GM10266 (cell line): ENCODE data around the gene DIPK1B.

Source experiments
- DNase-seq: peaks from one replicate; pipeline ENCODE4 v3.0.0; 2012; ENCODE audit errors: extremely low spot score
- CTCF ChIP-seq: IDR thresholded peaks from 2 replicates; pipeline ENCODE4 v1.5.1; 2012; ENCODE audit warnings: mild to moderate bottlenecking, low read depth; ENCODE audit not compliant: control insufficient read depth, insufficient read depth; ENCODE audit errors: missing control alignments

DIPK1B gene

GRCh38 chr9:136666372-136667213 lies 45.8 kb upstream of the DIPK1B start:
- TF ChIP-seq CTCF = no peak
- no peak for DNase-seq

GRCh38 chr9:136667214-136667939 lies 45.0 kb upstream of the DIPK1B start:
- DNase-seq = no peak
- no peak for TF ChIP-seq CTCF

GRCh38 chr9:136667940-136668760 lies 44.2 kb upstream of the DIPK1B start:
- DNase-seq = no peak
- no peak for TF ChIP-seq CTCF

GRCh38 chr9:136668983-136669790 lies 43.2 kb upstream of the DIPK1B start:
- DNase-seq = no peak
- no peak for TF ChIP-seq CTCF

- TF ChIP-seq CTCF = no peak
- no peak for DNase-seq
Observed at GRCh38 chr9:136669791-136670464, 42.4 kb upstream of the DIPK1B start.

GRCh38 chr9:136670576-136671253 lies 41.7 kb upstream of the DIPK1B start:
- no peak for DNase-seq
- no peak for TF ChIP-seq CTCF
